Fibroblast of pulmonary artery (primary cell): ENCODE measurements around the gene SLC39A7.
"Not testable (repeated sequence)": the region's sequence is repeated elsewhere in the genome, so short reads cannot be mapped to it uniquely, and the experiment has no call there.

Source experiments
- DNase-seq: peaks from one replicate; pipeline ENCODE4 v3.0.0-alpha.2; 2010; ENCODE audit warnings: low read depth
- H3K4me3 ChIP-seq: replicated peaks from 2 replicates; pipeline ENCODE4 v1.5.1; 2011; ENCODE audit warnings: low read depth, mild to moderate bottlenecking, control low read depth, low read length, moderate library complexity
- CTCF ChIP-seq: IDR thresholded peaks from 2 replicates; pipeline ENCODE4 v1.5.1; 2011; ENCODE audit warnings: mild to moderate bottlenecking, control low read depth, low read length, inconsistent platforms; ENCODE audit errors: missing control alignments

Gene SLC39A7

GRCh38 chr6:33217681-33218080 lies 17.0 kb downstream of the SLC39A7 start:
- TF ChIP-seq CTCF, result no peak
- no peak for DNase-seq
- H3K4me3 ChIP-seq, result no peak overlapping the region

- DNase-seq, H3K4me3 ChIP-seq: not testable (repeated sequence)
Measured at GRCh38 chr6:33226503-33227120, 25.9 kb downstream of the SLC39A7 start.

GRCh38 chr6:33235221-33235634 lies 34.6 kb downstream of the SLC39A7 start:
- DNase-seq, result no peak
- TF ChIP-seq CTCF, result no peak
- H3K4me3 ChIP-seq, result no peak overlapping the region

- H3K4me3 ChIP-seq, result no peak overlapping the region
- no peak for DNase-seq
- TF ChIP-seq CTCF, result no peak
Measured at GRCh38 chr6:33236328-33236727, 35.7 kb downstream of the SLC39A7 start.

- TF ChIP-seq CTCF, result no peak
- H3K4me3 ChIP-seq, result no peak overlapping the region
- no peak for DNase-seq
Measured at GRCh38 chr6:33236852-33237251, 36.2 kb downstream of the SLC39A7 start.

- no peak overlapping the region for H3K4me3 ChIP-seq
- no peak for DNase-seq
- no peak for TF ChIP-seq CTCF
Measured at GRCh38 chr6:33237741-33238140, 37.1 kb downstream of the SLC39A7 start.

GRCh38 chr6:33241968-33242367 lies 41.3 kb downstream of the SLC39A7 start:
- H3K4me3 ChIP-seq, result no peak overlapping the region

More at GRCh38 chr6:33241968-33242367, 41.3 kb downstream of the SLC39A7 start:
- no peak for DNase-seq
- no peak for TF ChIP-seq CTCF
